Psoas muscle (tissue), 8 donors: ENCODE data around the gene NFS1. TPM values are rescaled to one million over a fixed set of nuclear protein-coding genes. Genes with fewer than 3 reads are reported as not detected.

Source experiments
- ATAC-seq, 4 donors: fragments of 200-7000 bp; cut with Tn5 transposase; one replicate each; pipeline ENCODE4 v1.9.1; 2020; ENCODE audit warnings: moderate library complexity in 3 of 4, mild to moderate bottlenecking in 2 of 4
- DNase-seq, 2 donors: peaks; one replicate each; pipeline ENCODE4 v3.0.0-alpha.2; 2020
- H3K27ac ChIP-seq: fragments of 200-600 bp; one replicate; pipeline ENCODE4 v1.8.0; 2022
- H3K27me3 ChIP-seq, 3 donors: fragments of 200-600 bp in 1 of 3; one replicate each; pipeline versions ENCODE4 v1.6.1 to v1.8.0; 2013 to 2022; ENCODE audit warnings: low read length in 2 of 3, mild to moderate bottlenecking in 2 of 3, moderate library complexity in 1 of 3; ENCODE audit not compliant: insufficient read depth in 3 of 3
- H3K36me3 ChIP-seq, 2 donors: fragments of 200-600 bp in 1 of 2; one replicate each; pipeline versions ENCODE4 v1.6.1 to v1.8.0; 2013 to 2022; ENCODE audit warnings: low read depth in 1 of 2, mild to moderate bottlenecking in 1 of 2, moderate library complexity in 1 of 2; ENCODE audit not compliant: insufficient read depth in 1 of 2
- H3K4me1 ChIP-seq: fragments of 200-600 bp; one replicate; pipeline ENCODE4 v1.8.0; 2022
- H3K4me3 ChIP-seq: fragments of 200-600 bp; one replicate; pipeline ENCODE4 v1.8.0; 2022; ENCODE audit warnings: mild to moderate bottlenecking
- H3K9me3 ChIP-seq: fragments of 200-600 bp; one replicate; pipeline ENCODE4 v1.8.0; 2022
- WGBS, 3 donors: extraction: QIAGEN DNeasy Blood & Tissue Kit; methylation state at CpG; one replicate each; pipeline versions ENCODE4 v1.1.6 to v1.1.7; 2013; 5-methylcytosine and 5-hydroxymethylcytosine counted together
- intact Hi-C, 2 donors: fragments of 100-400 bp; cut with DNase I; formaldehyde crosslinking; loops; one replicate each; pipeline versions ENCODE4 v1.11.0 to v1.14.2; 2022
- polyA plus RNA-seq, 3 donors: library from polyadenylated mRNA; stranded (reverse); fragments of 200-250 nt; gene quantifications; one replicate each; pipeline ENCODE4 v1.2.3, GENCODE V29; 2013
- total RNA-seq, 4 donors: library from RNA; stranded (reverse); fragmentation: NEBNext Ultra II Directional in 2 of 4; extraction: Animal tissue kit (Norgen Biotek cat#: 25700) in 2 of 4; gene quantifications; one replicate each; pipeline versions ENCODE4 v1.2.1 to v1.2.4, GENCODE V29; 2021 to 2023
- TF ChIP-seq, protein P1 (sequence below): fragments of 200-600 bp; IDR thresholded peaks from one replicate; pipeline ENCODE4 v1.8.0; 2022; ENCODE audit warnings: antibody characterized with exemption
- donor health status: healthy with polysubstance abuse.
- donor health status: DM: no; HTN: no; CAD: no; lungs with moderate emphysema.
- donor health status: Bipolar disorder and iron deficiency.
- donor health status: healthy.
- donor health status: DM: yes; HTN: yes; CAD: no.
- donor health status: DM: no; HTN: no; CAD: no.
- donor health status: DM: no; HTN: no; CAD: no.
- donor health status: DM: yes; HTN: yes; CAD: no.

NFS1 gene
- total and polyA plus RNA-seq, 7 donors: 19.8 to 45.0 (median 35.2) TPM

DNA sequence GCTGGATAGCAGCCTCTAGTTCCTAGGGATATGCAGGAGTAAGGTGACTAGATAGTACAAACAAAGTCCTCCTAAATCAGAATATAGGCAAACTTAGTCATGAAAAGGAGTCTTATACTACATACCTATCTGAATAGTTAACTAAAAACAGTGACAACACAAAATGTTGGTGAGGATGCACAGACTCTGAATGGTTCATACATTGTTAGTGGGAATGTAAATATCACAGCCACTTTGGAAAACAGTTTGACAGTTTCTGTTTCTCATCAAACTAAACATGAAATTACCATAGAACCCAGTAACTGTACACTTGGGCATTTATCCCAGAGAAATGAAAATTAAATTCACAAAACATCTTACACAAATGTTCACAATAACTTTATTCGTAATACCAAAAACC lies 17.2 kb downstream of the NFS1 start:
- 99 to 100% (median 100%) methylated on average over 1 of the region's 1 CpG for WGBS, 3 donors
- H3K36me3 ChIP-seq: peaks cover 0 to 72% of the 10 kb centered on the region in 2 donors
- TF ChIP-seq, protein P1, sequence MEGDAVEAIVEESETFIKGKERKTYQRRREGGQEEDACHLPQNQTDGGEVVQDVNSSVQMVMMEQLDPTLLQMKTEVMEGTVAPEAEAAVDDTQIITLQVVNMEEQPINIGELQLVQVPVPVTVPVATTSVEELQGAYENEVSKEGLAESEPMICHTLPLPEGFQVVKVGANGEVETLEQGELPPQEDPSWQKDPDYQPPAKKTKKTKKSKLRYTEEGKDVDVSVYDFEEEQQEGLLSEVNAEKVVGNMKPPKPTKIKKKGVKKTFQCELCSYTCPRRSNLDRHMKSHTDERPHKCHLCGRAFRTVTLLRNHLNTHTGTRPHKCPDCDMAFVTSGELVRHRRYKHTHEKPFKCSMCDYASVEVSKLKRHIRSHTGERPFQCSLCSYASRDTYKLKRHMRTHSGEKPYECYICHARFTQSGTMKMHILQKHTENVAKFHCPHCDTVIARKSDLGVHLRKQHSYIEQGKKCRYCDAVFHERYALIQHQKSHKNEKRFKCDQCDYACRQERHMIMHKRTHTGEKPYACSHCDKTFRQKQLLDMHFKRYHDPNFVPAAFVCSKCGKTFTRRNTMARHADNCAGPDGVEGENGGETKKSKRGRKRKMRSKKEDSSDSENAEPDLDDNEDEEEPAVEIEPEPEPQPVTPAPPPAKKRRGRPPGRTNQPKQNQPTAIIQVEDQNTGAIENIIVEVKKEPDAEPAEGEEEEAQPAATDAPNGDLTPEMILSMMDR: no peak

DNA sequence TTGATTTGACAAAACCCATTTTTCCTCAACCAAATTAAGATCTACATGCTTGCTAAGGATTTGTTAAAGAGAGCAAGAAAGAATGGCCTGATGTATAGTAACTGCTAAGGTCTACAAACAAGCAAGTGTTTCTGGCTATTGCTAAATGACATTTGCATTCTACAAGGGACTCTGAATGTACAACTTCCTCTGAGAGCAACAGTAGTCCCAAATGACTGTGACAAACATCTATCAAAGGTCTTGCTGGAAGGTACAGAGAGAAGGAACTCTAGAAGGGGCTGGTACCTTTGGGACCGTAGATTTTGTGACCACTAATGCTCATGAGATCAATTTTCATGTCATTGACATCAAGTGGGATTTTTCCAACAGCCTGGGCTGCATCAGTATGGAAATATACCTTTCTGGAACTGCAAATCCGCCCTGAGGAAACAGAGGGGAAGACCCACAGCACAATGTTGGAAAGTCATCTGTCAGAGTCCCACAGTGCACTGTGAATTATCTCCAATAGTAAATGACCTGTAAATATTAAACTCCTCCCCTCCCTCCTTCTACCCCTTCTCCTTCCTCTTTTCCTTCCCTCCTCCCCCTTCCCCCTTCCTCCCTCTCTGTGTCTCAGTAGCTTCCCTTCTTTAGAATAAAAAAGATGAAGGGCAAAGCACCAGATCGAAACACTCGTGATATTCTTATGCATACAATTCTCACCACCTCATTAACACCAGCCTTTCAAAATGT lies 18.5 kb downstream of the NFS1 start:
- TF ChIP-seq, protein P1: no peak
- Histone ChIP-seq H3K4me1 (no peaks in the 10 kb centered on the region), H3K36me3 (peaks cover 0 to 69% of the 10 kb centered on the region in 2 donors), H3K27ac (no peak overlapping the region), H3K9me3 (no peaks in the 10 kb centered on the region), H3K4me3 (no peak overlapping the region), H3K27me3 (no peaks in the 10 kb centered on the region)
- no peak for ATAC-seq
- DNase-seq: no peak
- 71 to 85% (median 80%) methylated on average over 4 of the region's 4 CpGs for WGBS, 3 donors
- intact Hi-C loops: no loop called here

More for the DNA sequence above, 17.2 kb downstream of the NFS1 start:
- Histone ChIP-seq H3K27ac (no peak overlapping the region), H3K9me3 (no peaks in the 10 kb centered on the region), H3K27me3 (no peaks in the 10 kb centered on the region), H3K4me3 (no peak overlapping the region), H3K4me1 (no peaks in the 10 kb centered on the region)
- intact Hi-C loops: no loop called here
- ATAC-seq: no peak
- no peak for DNase-seq

- no peaks in the 10 kb centered on the region for H3K9me3 ChIP-seq
- intact Hi-C loops: no loop called here
- ATAC-seq (no peak), DNase-seq (no peak)
- H3K27me3 ChIP-seq: no peaks in the 10 kb centered on the region
- peaks cover 6 to 94% of the 10 kb centered on the region in 2 donors for H3K36me3 ChIP-seq
- no peak overlapping the region for H3K4me3 ChIP-seq
- H3K4me1 ChIP-seq: no peaks in the 10 kb centered on the region
- 92 to 96% (median 94%) methylated on average over 8 of the region's 8 CpGs for WGBS, 3 donors
- TF ChIP-seq, protein P1: no peak
- H3K27ac ChIP-seq: no peak overlapping the region
Observed at GRCh38 chr20:35674921-35675320, 24.2 kb downstream of the NFS1 start.

DNA sequence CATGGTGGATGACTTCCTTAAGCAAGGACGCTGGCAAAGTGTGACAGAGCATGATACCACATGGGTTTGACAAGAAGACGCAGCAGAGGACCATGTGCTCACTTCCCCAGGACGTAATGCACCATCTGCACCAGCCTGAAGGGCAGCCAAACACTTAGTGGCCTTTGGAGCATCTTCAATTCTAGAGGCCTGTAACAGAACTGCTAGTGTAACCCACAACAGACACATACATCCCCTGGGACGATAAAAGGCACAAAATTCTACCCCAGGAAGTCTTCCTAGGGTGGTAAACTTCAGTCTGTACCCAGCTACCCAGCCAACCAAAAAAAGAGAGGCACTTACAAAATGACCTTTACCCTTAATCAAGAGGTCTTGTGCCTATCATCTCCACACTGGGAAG lies 25.3 kb downstream of the NFS1 start:
- H3K36me3 ChIP-seq: peaks cover 6 to 94% of the 10 kb centered on the region in 2 donors
- WGBS, 3 donors: 83 to 88% (median 83%) methylated on average over 4 of the region's 4 CpGs

More for the DNA sequence above, 25.3 kb downstream of the NFS1 start:
- no peak overlapping the region for H3K27ac ChIP-seq
- no peaks in the 10 kb centered on the region for H3K27me3 ChIP-seq
- intact Hi-C loops: no loop called here
- no peaks in the 10 kb centered on the region for H3K4me1 ChIP-seq
- TF ChIP-seq, protein P1: no peak
- ATAC-seq: no peak
- H3K4me3 ChIP-seq: no peak overlapping the region
- no peak for DNase-seq
- no peaks in the 10 kb centered on the region for H3K9me3 ChIP-seq
